AG20443 (cell line): ENCODE measurements around the gene AQP1.

Source experiments
- DNase-seq: peaks from one replicate; pipeline ENCODE4 v3.0.0; 2012; ENCODE audit warnings: low spot score, mixed read lengths

AQP1 gene

GRCh38 chr7:30921540-30922401, 10.1 kb downstream of the AQP1 start:
- DNase-seq = no peak

DNA sequence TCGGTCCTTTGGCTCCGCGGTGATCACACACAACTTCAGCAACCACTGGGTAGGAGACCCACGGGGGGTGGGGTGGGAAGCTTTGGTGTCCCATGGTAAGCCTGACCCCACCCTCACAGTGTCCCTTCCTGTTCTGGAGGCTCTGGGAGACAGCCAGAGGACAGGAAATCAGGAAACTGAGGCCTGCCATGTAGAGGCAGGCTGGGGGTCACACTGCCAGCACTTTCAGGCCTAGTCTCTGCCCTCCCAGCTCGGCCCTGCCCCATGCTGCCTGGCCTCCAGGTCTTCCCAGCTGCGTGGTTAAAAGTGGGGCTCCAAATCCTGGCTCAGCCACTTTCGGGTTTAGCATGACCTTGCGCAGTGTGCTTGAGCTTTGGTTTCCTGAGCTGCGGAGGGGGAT, 10.9 kb downstream of the AQP1 start:
- DNase-seq = no peak

DNA sequence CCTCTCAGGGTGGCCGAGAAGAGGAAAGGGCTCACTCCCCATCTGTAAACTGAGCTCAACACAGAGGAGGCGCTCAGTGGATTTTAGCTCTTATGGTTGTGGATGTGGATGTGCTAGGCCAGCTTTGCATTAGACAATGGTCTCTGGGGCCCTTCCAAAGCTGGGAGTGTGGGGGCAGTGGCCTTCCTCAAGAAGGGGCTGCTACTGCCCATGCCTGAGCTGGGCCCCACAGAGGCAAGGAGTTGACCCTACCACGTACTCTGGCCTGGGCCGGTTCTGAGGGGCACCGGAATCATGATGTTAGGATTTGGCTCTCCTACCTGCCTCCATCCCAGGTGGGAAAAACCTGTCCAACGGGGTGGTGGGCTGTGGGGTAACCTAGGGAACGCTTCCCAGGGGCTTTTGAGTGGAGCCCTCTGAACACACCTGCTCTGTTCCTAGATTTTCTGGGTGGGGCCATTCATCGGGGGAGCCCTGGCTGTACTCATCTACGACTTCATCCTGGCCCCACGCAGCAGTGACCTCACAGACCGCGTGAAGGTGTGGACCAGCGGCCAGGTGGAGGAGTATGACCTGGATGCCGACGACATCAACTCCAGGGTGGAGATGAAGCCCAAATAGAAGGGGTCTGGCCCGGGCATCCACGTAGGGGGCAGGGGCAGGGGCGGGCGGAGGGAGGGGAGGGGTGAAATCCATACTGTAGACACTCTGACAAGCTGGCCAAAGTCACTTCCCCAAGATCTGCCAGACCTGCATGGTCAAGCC, 11.5 kb downstream of the AQP1 start:
- no peak for DNase-seq

DNA sequence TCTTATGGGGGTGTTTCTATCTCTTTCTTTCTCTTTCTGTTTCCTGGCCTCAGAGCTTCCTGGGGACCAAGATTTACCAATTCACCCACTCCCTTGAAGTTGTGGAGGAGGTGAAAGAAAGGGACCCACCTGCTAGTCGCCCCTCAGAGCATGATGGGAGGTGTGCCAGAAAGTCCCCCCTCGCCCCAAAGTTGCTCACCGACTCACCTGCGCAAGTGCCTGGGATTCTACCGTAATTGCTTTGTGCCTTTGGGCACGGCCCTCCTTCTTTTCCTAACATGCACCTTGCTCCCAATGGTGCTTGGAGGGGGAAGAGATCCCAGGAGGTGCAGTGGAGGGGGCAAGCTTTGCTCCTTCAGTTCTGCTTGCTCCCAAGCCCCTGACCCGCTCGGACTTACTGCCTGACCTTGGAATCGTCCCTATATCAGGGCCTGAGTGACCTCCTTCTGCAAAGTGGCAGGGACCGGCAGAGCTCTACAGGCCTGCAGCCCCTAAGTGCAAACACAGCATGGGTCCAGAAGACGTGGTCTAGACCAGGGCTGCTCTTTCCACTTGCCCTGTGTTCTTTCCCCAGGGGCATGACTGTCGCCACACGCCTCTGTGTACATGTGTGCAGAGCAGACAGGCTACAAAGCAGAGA, 12.2 kb downstream of the AQP1 start:
- no peak for DNase-seq

DNA sequence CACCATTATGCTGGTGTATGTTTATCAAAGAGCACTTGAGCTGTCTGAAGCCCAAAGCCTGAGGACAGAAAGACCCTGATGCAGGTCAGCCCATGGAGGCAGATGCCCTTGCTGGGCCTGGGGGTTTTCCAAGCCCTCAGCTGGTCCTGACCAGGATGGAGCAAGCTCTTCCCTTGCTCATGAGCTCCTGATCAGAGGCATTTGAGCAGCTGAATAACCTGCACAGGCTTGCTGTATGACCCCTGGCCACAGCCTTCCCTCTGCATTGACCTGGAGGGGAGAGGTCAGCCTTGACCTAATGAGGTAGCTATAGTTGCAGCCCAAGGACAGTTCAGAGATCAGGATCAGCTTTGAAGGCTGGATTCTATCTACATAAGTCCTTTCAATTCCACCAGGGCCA, 13.0 kb downstream of the AQP1 start:
- DNase-seq = peak; percentile 1

GRCh38 chr7:30925117-30925516, 13.5 kb downstream of the AQP1 start:
- DNase-seq = peak; percentile 5

DNA sequence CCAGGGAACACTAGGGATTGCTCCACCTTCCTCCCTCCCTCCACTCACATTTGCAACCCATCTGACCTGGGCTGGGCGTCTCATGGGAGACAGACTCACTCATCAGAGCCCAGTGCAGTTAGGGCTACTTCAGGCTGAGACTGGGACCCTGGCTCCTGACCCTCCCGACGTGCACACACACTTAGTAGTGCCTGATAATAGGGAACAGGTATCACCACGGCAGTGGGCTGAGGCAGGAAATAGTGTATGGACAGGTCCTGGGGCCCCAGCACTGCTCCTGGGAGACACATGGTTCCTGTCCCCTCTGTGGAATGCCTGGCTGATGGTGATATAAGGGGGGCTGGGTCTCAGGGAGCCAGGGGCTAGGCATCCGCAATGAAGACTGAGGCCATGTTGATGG, 14.3 kb downstream of the AQP1 start:
- peak; percentile 2 for DNase-seq

- peak; percentile 5 for DNase-seq
These were observed 14.7 kb downstream of the AQP1 start for GRCh38 chr7:30926313-30926712.

GRCh38 chr7:30927040-30927439, 15.4 kb downstream of the AQP1 start:
- peak; percentile 1 for DNase-seq

GRCh38 chr7:30927559-30927958, 15.9 kb downstream of the AQP1 start:
- peak; percentile 2 for DNase-seq

GRCh38 chr7:30928254-30928872, 16.7 kb downstream of the AQP1 start:
- DNase-seq = no peak

- DNase-seq = no peak
These were observed 18.0 kb downstream of the AQP1 start for GRCh38 chr7:30929686-30930085.

GRCh38 chr7:30930621-30931020, 19.0 kb downstream of the AQP1 start:
- DNase-seq = no peak

DNA sequence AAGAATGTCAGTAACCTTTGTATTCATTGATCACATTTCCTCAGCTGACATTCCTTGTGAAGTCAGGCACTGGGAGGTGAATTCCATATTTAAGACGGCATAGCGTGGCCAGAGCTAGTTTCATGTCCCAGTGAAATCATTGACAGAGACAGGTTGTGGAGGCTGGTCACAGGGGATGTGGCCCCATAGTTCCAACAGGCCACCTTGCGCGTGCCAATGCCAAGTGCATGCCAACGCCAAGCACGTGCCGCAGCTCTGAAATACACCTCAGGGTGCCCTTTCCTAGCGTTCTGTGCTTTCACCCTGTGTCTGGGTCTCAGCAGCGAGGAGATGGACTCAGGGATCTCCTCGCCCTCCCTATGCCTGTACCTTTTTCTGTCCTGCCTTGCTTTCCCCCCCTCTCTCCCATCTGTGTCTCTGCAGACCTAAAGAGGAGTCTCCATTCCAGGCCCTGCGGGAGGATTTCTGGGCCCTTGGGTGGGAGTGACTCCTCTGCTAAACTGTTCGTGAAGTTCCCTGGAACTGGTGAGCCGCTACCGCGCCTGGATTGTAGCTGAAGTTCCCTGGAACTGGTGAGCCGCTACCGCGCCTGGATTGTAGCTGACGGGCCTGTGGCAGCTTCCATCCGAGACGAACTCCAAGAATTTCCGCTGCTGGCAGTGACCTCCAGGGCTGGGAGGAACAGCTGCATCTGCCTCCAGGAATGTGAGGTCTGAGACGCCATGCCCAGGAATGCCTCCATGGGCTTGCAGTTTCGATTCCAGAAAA, 19.7 kb downstream of the AQP1 start:
- DNase-seq = peak; percentile 92

DNA sequence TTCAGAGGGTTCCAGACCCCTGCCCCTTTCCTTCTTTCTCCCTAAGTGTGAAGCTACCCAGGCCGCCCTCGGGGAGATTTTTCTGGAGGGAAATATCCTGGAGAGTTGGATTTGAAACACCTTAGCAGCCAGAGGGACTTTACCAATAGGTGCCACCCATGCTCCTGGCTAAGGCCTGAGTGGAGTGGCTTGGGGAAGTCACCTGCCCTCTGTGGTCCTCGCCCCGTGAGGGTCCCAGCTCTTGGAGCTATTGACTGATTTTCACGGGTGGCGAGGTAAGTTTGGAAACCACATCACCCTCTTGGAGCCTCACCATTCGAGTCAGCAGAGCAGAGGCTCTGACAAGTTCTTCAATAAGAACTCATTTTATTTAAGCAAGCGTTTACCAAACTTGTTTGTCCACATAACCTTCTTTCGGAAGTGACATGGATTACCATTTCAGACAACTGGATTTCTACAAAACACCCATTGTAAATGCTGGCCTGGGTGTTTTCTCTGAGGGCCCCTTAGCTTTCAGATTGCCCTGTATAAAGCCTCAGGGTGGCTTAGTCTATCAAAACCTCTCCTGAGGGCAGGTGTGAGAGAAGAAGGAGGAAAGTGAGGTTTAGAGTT, 20.4 kb downstream of the AQP1 start:
- DNase-seq = peak; percentile 7

GRCh38 chr7:30932562-30932961, 20.9 kb downstream of the AQP1 start:
- DNase-seq = peak; percentile 8

DNA sequence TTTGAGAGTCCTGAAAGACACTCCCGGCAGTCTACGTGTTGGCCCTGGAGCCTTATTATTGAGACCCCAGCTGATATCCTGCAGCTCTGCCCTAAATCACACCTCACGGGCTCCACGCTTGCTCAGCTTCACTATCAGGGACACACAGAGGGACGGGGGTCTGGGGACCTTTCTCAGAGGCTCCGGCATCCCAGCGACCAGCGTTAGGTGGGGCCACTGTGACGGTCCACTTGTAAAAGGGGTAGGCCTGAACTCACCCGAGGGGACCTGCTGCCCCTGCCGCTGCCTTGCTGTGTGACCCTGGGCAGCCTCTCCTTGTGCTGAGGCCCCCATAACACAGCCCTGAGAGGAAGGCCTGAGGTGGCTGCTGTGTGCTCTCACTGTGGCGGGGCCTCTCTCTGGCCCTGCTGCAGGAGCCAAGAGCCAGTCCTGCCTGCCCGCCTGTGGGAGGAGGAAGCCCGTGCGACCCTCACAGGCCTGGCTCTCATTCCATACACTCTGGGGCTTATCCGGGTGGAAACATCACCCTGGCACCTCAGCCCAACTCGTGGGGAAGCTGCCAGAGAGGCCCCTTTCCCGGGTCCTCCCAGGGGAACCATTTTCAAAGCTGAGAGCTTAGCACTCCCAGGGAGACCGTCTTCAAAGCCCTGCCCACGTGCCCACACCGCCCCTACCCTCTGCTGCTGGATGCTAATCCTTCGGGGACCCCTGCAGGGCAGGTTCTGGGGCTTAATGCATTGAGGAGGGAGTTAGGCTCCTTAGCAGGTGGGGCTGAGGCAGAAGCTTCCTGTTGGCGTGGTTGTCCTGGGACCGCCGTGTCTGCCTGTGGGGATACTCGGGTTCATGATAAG, 21.7 kb downstream of the AQP1 start:
- peak; percentile 5 for DNase-seq

- peak; percentile 4 for DNase-seq
These were observed 22.6 kb downstream of the AQP1 start for GRCh38 chr7:30934225-30934624.

DNA sequence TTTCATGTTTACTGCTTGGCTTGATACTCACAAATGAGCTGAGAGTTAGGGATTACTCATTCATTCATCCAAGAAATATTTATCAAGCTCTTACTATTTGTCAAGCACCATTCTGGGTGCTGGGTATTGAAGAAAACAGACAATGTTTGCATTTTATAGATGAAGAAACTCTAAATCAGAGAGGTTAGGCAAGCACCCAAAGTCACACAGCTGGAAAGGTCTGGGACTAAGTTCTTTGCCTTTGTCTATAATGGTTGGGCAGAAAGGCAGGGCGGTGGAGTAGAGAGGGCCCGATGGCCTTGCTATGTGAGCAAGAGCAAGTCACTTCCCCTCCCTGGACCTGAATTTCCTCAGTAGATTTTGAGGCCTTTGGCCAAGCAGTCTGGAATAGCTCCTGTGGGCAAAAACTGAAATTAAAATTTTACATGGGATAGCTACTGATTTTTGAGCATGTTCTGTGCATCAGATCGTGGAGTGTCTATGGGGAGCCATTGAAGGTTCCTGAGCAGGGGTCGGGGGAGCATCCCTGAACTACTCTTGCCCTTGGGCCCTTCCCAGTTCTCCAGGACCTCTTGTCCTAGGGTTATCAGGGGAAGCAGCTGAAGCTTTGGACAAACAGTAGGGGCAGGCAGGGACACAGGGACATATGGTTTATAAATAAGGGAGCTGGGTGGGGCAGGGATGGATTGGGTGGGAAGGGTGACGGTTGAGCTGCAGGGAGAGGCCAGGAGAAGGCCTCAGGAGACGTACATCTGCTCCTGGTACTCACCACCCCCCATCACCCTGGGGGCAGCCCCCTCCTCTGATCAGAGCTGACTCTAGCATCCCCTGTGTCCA, 23.3 kb downstream of the AQP1 start:
- DNase-seq = no peak
